CD14-positive monocyte (primary cell): ENCODE results near the gene KRTAP6-1. TPM values are rescaled to one million over a fixed set of nuclear protein-coding genes. Genes with fewer than 3 reads are reported as not detected.

ENCODE experiments used
- DNase-seq, 3 donors: peaks; one replicate each; pipeline ENCODE4 v3.0.0-alpha.2; 2011 to 2022
- H2AFZ ChIP-seq: 2 replicates; pipeline ENCODE4 v1.6.0; 2012; ENCODE audit warnings: mild to moderate bottlenecking, low read depth, low read length, inconsistent platforms; ENCODE audit not compliant: insufficient read depth, poor library complexity, severe bottlenecking
- H3K27ac ChIP-seq, 2 donors: 1 replicate in 1 of 2; 2 replicates in 1 of 2; pipeline ENCODE4 v1.5.1; 2012 to 2013; ENCODE audit warnings: low read length in 2 of 2, control low read depth in 1 of 2, inconsistent platforms in 1 of 2, low read depth in 1 of 2, mild to moderate bottlenecking in 1 of 2
- H3K27me3 ChIP-seq, 2 donors: one replicate each; pipeline versions ENCODE4 v1.6.0 to v1.6.1; 2011 to 2013; ENCODE audit warnings: low read length in 2 of 2; ENCODE audit not compliant: control insufficient read depth in 2 of 2, insufficient read depth in 2 of 2
- H3K36me3 ChIP-seq, 2 donors: replicated peaks in 1 of 2; 1 replicate in 1 of 2; 2 replicates in 1 of 2; pipeline versions ENCODE4 v1.5.1 to v1.6.1; 2012 to 2013; ENCODE audit warnings: low read length in 2 of 2, control low read depth in 1 of 2, inconsistent platforms in 1 of 2, mild to moderate bottlenecking in 1 of 2; ENCODE audit not compliant: insufficient read depth in 2 of 2, control insufficient read depth in 1 of 2
- H3K4me1 ChIP-seq, 2 donors: 1 replicate in 1 of 2; 2 replicates in 1 of 2; pipeline versions ENCODE4 v1.5.1 to v1.6.1; 2012 to 2013; ENCODE audit warnings: low read length in 2 of 2, control low read depth in 1 of 2, inconsistent platforms in 1 of 2, mild to moderate bottlenecking in 1 of 2, moderate library complexity in 1 of 2; ENCODE audit not compliant: insufficient read depth in 2 of 2, control insufficient read depth in 1 of 2
- H3K4me2 ChIP-seq: replicated peaks from 2 replicates; pipeline ENCODE3; 2012; ENCODE audit warnings: low read length, moderate library complexity, mild to moderate bottlenecking; ENCODE audit not compliant: poor library complexity, severe bottlenecking; ENCODE audit errors: extremely low read depth
- H3K4me3 ChIP-seq, 3 experiments: fragments of 200-600 bp in 1 of 3; sonication (generic) in 1 of 3; replicated peaks in 1 of 3; 1 replicate in 2 of 3; 2 replicates in 1 of 3; pipeline ENCODE4 v1.5.1; 2011 to 2013; ENCODE audit warnings: low read length in 3 of 3, mild to moderate bottlenecking in 3 of 3, control low read depth in 2 of 3, low read depth in 2 of 3, inconsistent platforms in 1 of 3, moderate library complexity in 1 of 3
- H3K79me2 ChIP-seq: 2 replicates; pipeline ENCODE4 v1.6.0; 2012; ENCODE audit warnings: mild to moderate bottlenecking, control low read depth, inconsistent platforms, low read length, moderate library complexity; ENCODE audit not compliant: insufficient read depth
- H3K9ac ChIP-seq: 2 replicates; pipeline ENCODE4 v1.6.0; 2017; ENCODE audit warnings: low read length, mild to moderate bottlenecking; ENCODE audit not compliant: insufficient read depth, poor library complexity, severe bottlenecking
- H3K9me3 ChIP-seq, 2 donors: replicated peaks in 1 of 2; 1 replicate in 1 of 2; 2 replicates in 1 of 2; pipeline versions ENCODE4 v1.5.1 to v1.6.1; 2012 to 2013; ENCODE audit warnings: low read length in 2 of 2, control low read depth in 1 of 2; ENCODE audit not compliant: control insufficient read depth in 1 of 2, insufficient read depth in 1 of 2
- H4K20me1 ChIP-seq: 2 replicates; pipeline ENCODE4 v1.6.0; 2012; ENCODE audit warnings: mild to moderate bottlenecking, low read length, control low read depth, moderate library complexity; ENCODE audit not compliant: insufficient read depth
- H3K27ac Mint-ChIP-seq, 7 donors: one replicate each; pipeline ENCODE4 v1.8.0; 2020; ENCODE audit warnings: mild to moderate bottlenecking in 7 of 7, mixed read lengths in 7 of 7, moderate library complexity in 6 of 7, inconsistent platforms in 2 of 7
- H3K27me3 Mint-ChIP-seq, 3 donors: one replicate each; pipeline ENCODE4 v1.8.0; 2021 to 2022; ENCODE audit warnings: low read depth in 3 of 3, mild to moderate bottlenecking in 3 of 3, mixed read lengths in 3 of 3, moderate library complexity in 3 of 3, inconsistent platforms in 1 of 3
- H3K36me3 Mint-ChIP-seq, 2 donors: one replicate each; pipeline ENCODE4 v1.8.0; 2020; ENCODE audit warnings: mixed read lengths in 2 of 2, inconsistent platforms in 1 of 2, mild to moderate bottlenecking in 1 of 2
- H3K4me1 Mint-ChIP-seq: one replicate; pipeline ENCODE4 v1.8.0; 2020; ENCODE audit warnings: mild to moderate bottlenecking, mixed read lengths
- H3K4me3 Mint-ChIP-seq, 2 donors: one replicate each; pipeline ENCODE4 v1.8.0; 2020; ENCODE audit warnings: mild to moderate bottlenecking in 2 of 2, mixed read lengths in 2 of 2, moderate library complexity in 1 of 2
- H3K9me3 Mint-ChIP-seq, 7 donors: one replicate each; pipeline ENCODE4 v1.8.0; 2020 to 2022; ENCODE audit warnings: mixed read lengths in 7 of 7, mild to moderate bottlenecking in 6 of 7, moderate library complexity in 6 of 7, inconsistent platforms in 2 of 7
- WGBS: methylation state at CpG from one replicate; pipeline ENCODE4 v1.1.5; 2013; ENCODE audit warnings: missing lambda C conversion rate; ENCODE audit not compliant: insufficient coverage; 5-methylcytosine and 5-hydroxymethylcytosine counted together
- intact Hi-C, 2 donors: fragments of 100-400 bp; cut with micrococcal nuclease; formaldehyde crosslinking; loops; one replicate each; pipeline versions ENCODE4 v1.15.0 to v1.15.1; 2023
- polyA plus RNA-seq, 3 donors: library from polyadenylated mRNA; depleted of rRNA in 1 of 3; unstranded in 2 of 3; stranded (reverse) in 1 of 3; fragments of 300-500 nt in 2 of 3; fragments of >200 nt in 1 of 3; fragmentation: Illumina TruSeq in 2 of 3; gene quantifications; 1 replicate in 2 of 3; 2 replicates in 1 of 3; pipeline ENCODE4 v1.2.3, GENCODE V29; 2012 to 2021
- TF ChIP-seq, protein P1 (sequence below): fragments of 200-600 bp; IDR thresholded peaks from one replicate; pipeline ENCODE4 v1.8.0; 2022; ENCODE audit warnings: antibody characterized with exemption, mild to moderate bottlenecking

The KRTAP6-1 gene
- polyA plus RNA-seq, 3 donors, result not detected

DNA sequence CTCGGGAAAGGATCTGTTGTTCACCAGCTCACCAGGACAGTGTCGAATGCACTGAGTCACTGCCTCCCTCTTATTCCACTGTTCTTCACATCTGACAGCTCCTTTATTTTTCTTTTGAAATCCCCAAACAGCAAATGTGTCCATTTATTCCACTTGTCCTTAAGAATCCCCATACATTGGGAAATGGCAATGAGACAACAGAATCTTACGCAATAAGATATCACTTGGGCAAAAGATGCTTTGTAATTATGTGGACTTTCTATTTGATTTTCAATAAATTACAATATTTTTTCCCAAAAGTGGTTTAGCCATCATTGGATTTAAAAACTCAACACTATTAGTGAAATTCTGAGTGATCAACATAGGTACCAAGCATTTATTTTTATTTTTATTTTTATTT lies 25.0 kb upstream of the KRTAP6-1 start:
- Histone ChIP-seq H3K4me3 (no peak overlapping the region), H3K9me3 (peaks cover 9 to 13% of the 10 kb centered on the region in 2 donors), H3K4me1 (no peaks in the 10 kb centered on the region), H3K27me3 (no peaks in the 10 kb centered on the region), H3K36me3 (no peaks in the 10 kb centered on the region), H3K79me2 (no peaks in the 10 kb centered on the region), H3K27ac (no peak overlapping the region), H2AFZ (no peak overlapping the region), H3K4me2 (no peak overlapping the region), H3K9ac (no peak overlapping the region), H4K20me1 (no peaks in the 10 kb centered on the region)
- WGBS, result no CpG with 5 or more reads among the region's 3 CpGs
- Mint-ChIP-seq H3K27me3 (no peaks in the 10 kb centered on the region), H3K4me1 (no peaks in the 10 kb centered on the region), H3K36me3 (no peaks in the 10 kb centered on the region), H3K4me3 (no peak overlapping the region), H3K9me3 (peaks cover 0 to 10% (median 3%) of the 10 kb centered on the region in 7 donors), H3K27ac (no peak overlapping the region)
- DNase-seq, result no peak
- intact Hi-C loops, result no loop called here
- TF ChIP-seq, protein P1, sequence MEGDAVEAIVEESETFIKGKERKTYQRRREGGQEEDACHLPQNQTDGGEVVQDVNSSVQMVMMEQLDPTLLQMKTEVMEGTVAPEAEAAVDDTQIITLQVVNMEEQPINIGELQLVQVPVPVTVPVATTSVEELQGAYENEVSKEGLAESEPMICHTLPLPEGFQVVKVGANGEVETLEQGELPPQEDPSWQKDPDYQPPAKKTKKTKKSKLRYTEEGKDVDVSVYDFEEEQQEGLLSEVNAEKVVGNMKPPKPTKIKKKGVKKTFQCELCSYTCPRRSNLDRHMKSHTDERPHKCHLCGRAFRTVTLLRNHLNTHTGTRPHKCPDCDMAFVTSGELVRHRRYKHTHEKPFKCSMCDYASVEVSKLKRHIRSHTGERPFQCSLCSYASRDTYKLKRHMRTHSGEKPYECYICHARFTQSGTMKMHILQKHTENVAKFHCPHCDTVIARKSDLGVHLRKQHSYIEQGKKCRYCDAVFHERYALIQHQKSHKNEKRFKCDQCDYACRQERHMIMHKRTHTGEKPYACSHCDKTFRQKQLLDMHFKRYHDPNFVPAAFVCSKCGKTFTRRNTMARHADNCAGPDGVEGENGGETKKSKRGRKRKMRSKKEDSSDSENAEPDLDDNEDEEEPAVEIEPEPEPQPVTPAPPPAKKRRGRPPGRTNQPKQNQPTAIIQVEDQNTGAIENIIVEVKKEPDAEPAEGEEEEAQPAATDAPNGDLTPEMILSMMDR, result no peak

DNA sequence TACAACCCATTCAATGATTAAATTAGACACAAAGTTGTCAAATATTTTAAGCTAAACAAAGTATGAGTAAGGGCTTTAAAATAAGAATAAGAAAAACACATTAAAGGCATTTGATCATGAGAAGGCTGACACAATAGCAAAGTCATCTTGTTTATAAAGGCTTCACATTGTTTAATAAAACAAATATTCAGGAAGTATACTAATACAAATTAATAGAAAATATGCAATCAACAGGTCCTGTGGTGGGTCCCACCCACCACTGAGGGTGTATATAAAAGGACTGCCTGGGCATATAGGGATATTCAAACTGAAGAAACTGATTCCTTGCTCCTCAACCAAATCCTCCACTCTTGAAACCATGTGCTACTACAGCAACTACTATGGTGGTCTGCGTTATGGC lies 21.2 kb upstream of the KRTAP6-1 start, which contains the start of gene KRTAP20-2:
KRTAP20-2 (plus strand) TSS at position 301 of the 400 bp plus-strand sequence; CDS start at position 359, 58 bp downstream.
- Histone ChIP-seq H3K9me3 (peaks cover 17 to 18% of the 10 kb centered on the region in 2 donors), H2AFZ (no peak within 1 kb of the TSS), H3K4me3 (no peak within 1 kb of the TSS), H3K27ac (no peak within 1 kb of the TSS), H3K4me2 (no peak within 1 kb of the TSS), H4K20me1 (no peaks in the 10 kb centered on the region), H3K79me2 (no peaks in the 10 kb centered on the region), H3K27me3 (no peaks in the 10 kb centered on the region), H3K36me3 (no peaks in the 10 kb centered on the region), H3K4me1 (no peaks in the 10 kb centered on the region), H3K9ac (no peak within 1 kb of the TSS)
- WGBS, result no CpG with 5 or more reads among the region's 1 CpG
- no peak for DNase-seq
- Mint-ChIP-seq H3K9me3 (peaks cover 3 to 11% (median 6%) of the 10 kb centered on the region in 7 donors), H3K36me3 (no peaks in the 10 kb centered on the region), H3K4me1 (no peaks in the 10 kb centered on the region), H3K4me3 (no peak within 1 kb of the TSS), H3K27ac (no peak within 1 kb of the TSS), H3K27me3 (peaks cover 0 to 1% (median 0%) of the 10 kb centered on the region in 3 donors)
- TF ChIP-seq, protein P1, result no peak
- intact Hi-C loops, result no loop called here
